IMR-90 (cell line): Measurements from ENCODE around the gene UBN2. TPM values are rescaled to one million over a fixed set of nuclear protein-coding genes. Genes with fewer than 3 reads are reported as not detected.

Source experiments
- ATAC-seq: fragments of 200-7000 bp; cut with Tn5 transposase; 2 replicates; pipeline ENCODE4 v1.9.1; 2020; ENCODE audit warnings: low read depth, mild to moderate bottlenecking, moderate library complexity
- BruUV-seq: library from RNA; stranded (reverse); fragments of 400-500 nt; replicated peaks from 2 replicates; lab custom pipeline; 2021; lab: Mats Ljungman, UMichigan
- CTCF ChIA-PET: fragments of 300-600 bp; formaldehyde crosslinking; extraction: SDS; loops from one replicate; lab custom pipeline; 2021; ENCODE audit warnings: antibody characterized with exemption; lab: Yijun Ruan, JAX
- POLR2A ChIA-PET: fragments of 300-600 bp; sonication (Branson Sonifier 250); formaldehyde crosslinking; loops from one replicate; lab custom pipeline; 2022; ENCODE audit warnings: antibody characterized with exemption; ENCODE audit not compliant: unreplicated experiment; lab: Charles Lee
- DNase-seq: peaks from one replicate; pipeline ENCODE4 v3.0.0; 2013
- H2AFZ ChIP-seq: replicated peaks from 2 replicates; pipeline ENCODE3; 2013; ENCODE audit warnings: low read length, mild to moderate bottlenecking; ENCODE audit not compliant: poor library complexity
- H2AK5ac ChIP-seq: 2 replicates; pipeline ENCODE4 v1.6.1; 2013; ENCODE audit warnings: low read depth, low read length, inconsistent platforms
- H2AK9ac ChIP-seq: replicated peaks from 2 replicates; pipeline ENCODE3; 2013; ENCODE audit warnings: mild to moderate bottlenecking, low read depth, low read length, moderate library complexity; ENCODE audit not compliant: poor library complexity
- H2BK120ac ChIP-seq: 2 replicates; pipeline ENCODE4 v1.6.1; 2013; ENCODE audit warnings: low read depth, low read length, inconsistent platforms
- H2BK15ac ChIP-seq: 3 replicates; pipeline ENCODE4 v1.6.1; 2013; ENCODE audit warnings: low read depth, low read length, inconsistent platforms
- H2BK20ac ChIP-seq: 2 replicates; pipeline ENCODE4 v1.6.1; 2013; ENCODE audit warnings: low read depth, mild to moderate bottlenecking, inconsistent platforms, low read length, moderate library complexity
- H2BK5ac ChIP-seq: 2 replicates; pipeline ENCODE4 v1.6.1; 2013; ENCODE audit warnings: mild to moderate bottlenecking, low read depth, low read length, inconsistent platforms; ENCODE audit not compliant: poor library complexity, severe bottlenecking
- H3K14ac ChIP-seq: replicated peaks from 2 replicates; pipeline ENCODE4 v1.6.1; 2013; ENCODE audit warnings: low read depth, low read length, inconsistent platforms
- H3K18ac ChIP-seq: 2 replicates; pipeline ENCODE4 v1.6.1; 2013; ENCODE audit warnings: low read depth, low read length, control low read depth
- H3K23ac ChIP-seq: 2 replicates; pipeline ENCODE4 v1.6.1; 2013; ENCODE audit warnings: low read depth, low read length, inconsistent platforms
- H3K27ac ChIP-seq: 2 replicates; pipeline ENCODE4 v1.5.1; 2013; ENCODE audit warnings: mild to moderate bottlenecking, control low read depth, low read length; ENCODE audit not compliant: insufficient read depth
- H3K27me3 ChIP-seq: 2 replicates; pipeline ENCODE4 v1.6.1; 2013; ENCODE audit warnings: low read length; ENCODE audit not compliant: control insufficient read depth, insufficient read depth
- H3K36me3 ChIP-seq: 2 replicates; pipeline ENCODE4 v1.6.1; 2013; ENCODE audit warnings: low read length, mixed read lengths; ENCODE audit not compliant: control insufficient read depth, insufficient read depth
- H3K4ac ChIP-seq: 2 replicates; pipeline ENCODE4 v1.6.1; 2013; ENCODE audit warnings: low read depth, low read length, inconsistent platforms
- H3K4me1 ChIP-seq: 2 replicates; pipeline ENCODE4 v1.6.1; 2013; ENCODE audit warnings: low read length, mixed read lengths; ENCODE audit not compliant: control insufficient read depth, insufficient read depth
- H3K4me2 ChIP-seq: 2 replicates; pipeline ENCODE4 v1.6.1; 2013; ENCODE audit warnings: low read depth, mild to moderate bottlenecking, control low read depth, low read length, moderate library complexity
- H3K4me3 ChIP-seq: 2 replicates; pipeline ENCODE4 v1.5.1; 2013; ENCODE audit warnings: low read depth, mild to moderate bottlenecking, control low read depth, low read length, moderate library complexity; ENCODE audit not compliant: insufficient read depth
- H3K56ac ChIP-seq: 2 replicates; pipeline ENCODE4 v1.6.1; 2013; ENCODE audit warnings: low read length, inconsistent platforms; ENCODE audit not compliant: insufficient read depth; ENCODE audit errors: extremely low read depth
- H3K79me1 ChIP-seq, 2 experiments: 2 replicates each; pipeline ENCODE4 v1.6.1; 2013; ENCODE audit warnings: low read length in 2 of 2, inconsistent platforms in 1 of 2, low read depth in 1 of 2
- H3K9ac ChIP-seq: 2 replicates; pipeline ENCODE4 v1.6.1; 2013; ENCODE audit warnings: low read depth, low read length, control low read depth
- H3K9me1 ChIP-seq: 2 replicates; pipeline ENCODE4 v1.6.1; 2013; ENCODE audit warnings: low read length, inconsistent platforms; ENCODE audit not compliant: insufficient read depth
- H3K9me3 ChIP-seq: 2 replicates; pipeline ENCODE4 v1.6.1; 2013; ENCODE audit warnings: low read length; ENCODE audit not compliant: control insufficient read depth, insufficient read depth
- H4K20me1 ChIP-seq: 2 replicates; pipeline ENCODE4 v1.6.1; 2013; ENCODE audit warnings: low read length, inconsistent platforms; ENCODE audit not compliant: insufficient read depth
- H4K5ac ChIP-seq: 2 replicates; pipeline ENCODE4 v1.6.1; 2013; ENCODE audit warnings: mild to moderate bottlenecking, low read depth, low read length, control low read depth
- H4K8ac ChIP-seq, 2 experiments: 2 replicates each; pipeline ENCODE4 v1.6.1; 2013; ENCODE audit warnings: low read depth in 2 of 2, low read length in 2 of 2, control low read depth in 1 of 2, inconsistent platforms in 1 of 2
- H4K91ac ChIP-seq: 2 replicates; pipeline ENCODE4 v1.6.1; 2013; ENCODE audit warnings: low read depth, low read length, inconsistent platforms; ENCODE audit not compliant: insufficient read depth
- MAFK ChIP-seq: IDR thresholded peaks from 2 replicates; pipeline ENCODE4 v1.6.1; 2012; ENCODE audit warnings: low read depth, low read length, improper control_type of control experiment
- WGBS, 2 experiments: methylation state at CpG; one replicate each; pipeline versions ENCODE4 v1.1.5 to v1.1.7; 2013; ENCODE audit warnings: missing lambda C conversion rate in 2 of 2; ENCODE audit not compliant: insufficient read length in 1 of 2; ENCODE audit errors: extremely low coverage in 2 of 2; 5-methylcytosine and 5-hydroxymethylcytosine counted together
- dilution Hi-C: fragments of 300-500 bp; cut with HindIII; formaldehyde crosslinking; loops from one replicate; pipeline ENCODE4 v1.14.3; 2018; ENCODE audit warnings: low sequenced_read_pairs; ENCODE audit not compliant: unreplicated experiment
- in situ Hi-C: fragments of 300-500 bp; cut with MboI; formaldehyde crosslinking; loops from 3 replicates; pipeline ENCODE4 v1.14.3; 2019; ENCODE audit warnings: low sequenced_read_pairs, inconsistent platforms, mixed read lengths
- intact Hi-C: fragments of 100-400 bp; cut with micrococcal nuclease; formaldehyde crosslinking; loops from 2 replicates; pipeline ENCODE4 v1.10.0; 2022
- polyA plus RNA-seq, 3 experiments: library from polyadenylated mRNA; depleted of rRNA; stranded (reverse); fragments of >200 nt; gene quantifications; 2 replicates each; pipeline ENCODE4 v1.2.3, GENCODE V29; 2012; ENCODE audit warnings: low replicate concordance in 1 of 3
- total RNA-seq: library from RNA; depleted of rRNA; stranded (reverse); fragments of >200 nt; gene quantifications from 2 replicates; pipeline ENCODE4 v1.2.3, GENCODE V29; 2012

UBN2 gene
- total and polyA plus RNA-seq, 2 of the 4 experiments (the other 2 are of a cell fraction): 1.6 to 2.3 TPM

GRCh38 chr7:139297795-139298194 is 66.8 kb downstream of the UBN2 start:
- ATAC-seq (no peak), DNase-seq (peak; percentile 2)
- 56% methylated on average over 3 of the region's 6 CpGs; no CpG with 5 or more reads in 1 of the 2 experiments for WGBS, 2 experiments
- no peaks in the 10 kb centered on the region for H3K79me1 ChIP-seq
- no peak overlapping the region for H3K4me3 ChIP-seq
- no peak overlapping the region for H3K4ac ChIP-seq
- ChIA-PET CTCF (no interaction called here), POLR2A (no interaction called here)
- in situ Hi-C loops: no loop called here
- dilution Hi-C loops: no loop called here
- no peak overlapping the region for H3K23ac ChIP-seq
- no peak for TF ChIP-seq MAFK
- peaks cover 12% of the 10 kb centered on the region for H3K36me3 ChIP-seq
- H2AK5ac ChIP-seq: no peak overlapping the region
- H4K5ac ChIP-seq: no peak overlapping the region
- BruUV-seq: no TSS peak
- no peak overlapping the region for H2BK5ac ChIP-seq
- no peaks in the 10 kb centered on the region for H4K20me1 ChIP-seq
- no peak overlapping the region for H2AFZ ChIP-seq
- no peak overlapping the region for H2BK15ac ChIP-seq
- H3K27ac ChIP-seq: no peak overlapping the region
- H3K9ac ChIP-seq: no peak overlapping the region
- no peak overlapping the region for H4K91ac ChIP-seq
- no peak overlapping the region for H2BK20ac ChIP-seq
- no peak overlapping the region for H3K4me2 ChIP-seq
- no peak overlapping the region for H3K14ac ChIP-seq
- no peaks in the 10 kb centered on the region for H3K27me3 ChIP-seq
- H4K8ac ChIP-seq: no peak overlapping the region
- H3K9me3 ChIP-seq: no peaks in the 10 kb centered on the region
- no peak overlapping the region for H3K18ac ChIP-seq
- no peak overlapping the region for H2AK9ac ChIP-seq
- intact Hi-C loops: loop anchor here (5.0 kb wide), 1 partner anchor 40 kb away; no protein-coding TSS in a partner anchor
- no peak overlapping the region for H3K56ac ChIP-seq
- no peak overlapping the region for H2BK120ac ChIP-seq
- 0 out of 2 replicates have a peak, but pooled peaks cover 2% of the 10 kb centered on the region for H3K4me1 ChIP-seq
- H3K9me1 ChIP-seq: 0 out of 2 replicates have a peak, but pooled peaks cover under 1% of the 10 kb centered on the region
